OCI-LY1 (cell line): Measurements from ENCODE around the gene ERBB4.

Source experiments
- EZH2 ChIP-seq: fragments of 200-600 bp; sonication (generic), shearing (Covaris generic); IDR thresholded peaks from 2 replicates; pipeline ENCODE4 v1.8.0; 2017; ENCODE audit warnings: borderline replicate concordance, mixed run types, mild to moderate bottlenecking, antibody characterized with exemption, low read length, moderate library complexity, mixed read lengths
- TF ChIP-seq, protein P1 (sequence below): fragments of 200-600 bp; sonication (generic), shearing (Covaris generic); IDR thresholded peaks from 2 replicates; pipeline ENCODE4 v1.5.1; 2017; ENCODE audit warnings: mild to moderate bottlenecking, antibody characterized with exemption, low read length, moderate library complexity, mixed read lengths

DNA sequence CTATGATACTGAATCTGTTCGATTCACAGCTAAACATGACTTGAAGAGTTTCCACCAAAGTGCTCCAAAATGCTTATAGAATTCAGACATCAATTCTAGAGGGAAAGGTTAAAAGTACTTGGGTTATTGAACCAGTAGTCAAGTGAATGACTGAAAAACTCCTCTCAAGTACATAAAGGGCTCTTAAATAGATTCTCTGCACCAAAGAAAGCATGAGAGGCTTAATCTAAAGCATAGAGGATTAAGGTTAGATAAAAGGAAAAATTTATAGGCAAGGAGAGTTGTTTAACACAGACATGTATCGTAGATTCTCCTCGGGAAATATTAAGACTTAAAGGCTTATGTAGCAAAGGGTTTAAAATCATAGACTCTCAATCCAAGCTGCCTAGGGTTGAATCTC, 701.4 kb downstream of the ERBB4 start:
- TF ChIP-seq, protein P1, sequence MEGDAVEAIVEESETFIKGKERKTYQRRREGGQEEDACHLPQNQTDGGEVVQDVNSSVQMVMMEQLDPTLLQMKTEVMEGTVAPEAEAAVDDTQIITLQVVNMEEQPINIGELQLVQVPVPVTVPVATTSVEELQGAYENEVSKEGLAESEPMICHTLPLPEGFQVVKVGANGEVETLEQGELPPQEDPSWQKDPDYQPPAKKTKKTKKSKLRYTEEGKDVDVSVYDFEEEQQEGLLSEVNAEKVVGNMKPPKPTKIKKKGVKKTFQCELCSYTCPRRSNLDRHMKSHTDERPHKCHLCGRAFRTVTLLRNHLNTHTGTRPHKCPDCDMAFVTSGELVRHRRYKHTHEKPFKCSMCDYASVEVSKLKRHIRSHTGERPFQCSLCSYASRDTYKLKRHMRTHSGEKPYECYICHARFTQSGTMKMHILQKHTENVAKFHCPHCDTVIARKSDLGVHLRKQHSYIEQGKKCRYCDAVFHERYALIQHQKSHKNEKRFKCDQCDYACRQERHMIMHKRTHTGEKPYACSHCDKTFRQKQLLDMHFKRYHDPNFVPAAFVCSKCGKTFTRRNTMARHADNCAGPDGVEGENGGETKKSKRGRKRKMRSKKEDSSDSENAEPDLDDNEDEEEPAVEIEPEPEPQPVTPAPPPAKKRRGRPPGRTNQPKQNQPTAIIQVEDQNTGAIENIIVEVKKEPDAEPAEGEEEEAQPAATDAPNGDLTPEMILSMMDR, result no peak
- no peak for TF ChIP-seq EZH2
